ENCODE measurements around the gene TRMT2B.
"Not testable (repeated sequence)": the region's sequence is repeated elsewhere in the genome, so short reads cannot be mapped to it uniquely, and the experiment has no call there.

TRMT2B gene

DNA sequence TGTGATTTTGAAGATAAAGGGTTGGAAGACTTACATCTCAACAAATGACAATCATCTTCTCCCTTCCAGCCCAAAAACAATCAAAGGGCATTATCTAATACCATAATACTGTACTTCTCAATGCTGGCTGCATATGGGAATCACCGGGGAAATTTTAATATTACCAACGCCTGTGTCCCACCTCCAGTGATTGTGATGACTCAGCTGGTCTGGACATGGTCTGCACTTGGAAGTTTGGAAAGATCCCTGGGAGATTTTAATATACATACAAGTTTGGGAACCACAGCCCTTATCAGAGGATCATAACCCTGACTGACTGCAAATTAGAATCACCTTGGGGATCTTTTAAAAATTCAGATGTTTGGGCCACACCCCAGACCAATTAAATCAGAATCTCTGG lies 52.5 kb downstream of the TRMT2B start:
- no peak for DNase-seq

DNA sequence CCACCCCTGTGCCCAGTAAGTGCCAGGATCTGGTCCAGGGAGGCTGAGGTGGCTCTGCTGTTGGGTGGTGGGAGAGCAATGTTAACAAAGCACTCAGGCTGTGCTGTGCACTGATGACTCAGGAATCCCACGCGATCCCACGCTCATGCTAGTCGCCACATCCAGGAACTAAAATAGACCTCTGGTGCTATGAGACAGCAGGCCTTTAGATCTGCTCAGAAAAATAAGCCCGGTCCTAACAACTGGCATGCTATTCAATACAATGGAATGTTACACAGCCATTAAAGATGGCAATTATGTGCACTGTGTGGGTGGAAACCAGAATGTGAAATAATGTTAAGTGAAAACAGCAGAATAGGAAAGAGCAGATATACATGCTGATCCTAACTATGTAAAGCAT lies 56.4 kb downstream of the TRMT2B start:
- no peak for DNase-seq

DNA sequence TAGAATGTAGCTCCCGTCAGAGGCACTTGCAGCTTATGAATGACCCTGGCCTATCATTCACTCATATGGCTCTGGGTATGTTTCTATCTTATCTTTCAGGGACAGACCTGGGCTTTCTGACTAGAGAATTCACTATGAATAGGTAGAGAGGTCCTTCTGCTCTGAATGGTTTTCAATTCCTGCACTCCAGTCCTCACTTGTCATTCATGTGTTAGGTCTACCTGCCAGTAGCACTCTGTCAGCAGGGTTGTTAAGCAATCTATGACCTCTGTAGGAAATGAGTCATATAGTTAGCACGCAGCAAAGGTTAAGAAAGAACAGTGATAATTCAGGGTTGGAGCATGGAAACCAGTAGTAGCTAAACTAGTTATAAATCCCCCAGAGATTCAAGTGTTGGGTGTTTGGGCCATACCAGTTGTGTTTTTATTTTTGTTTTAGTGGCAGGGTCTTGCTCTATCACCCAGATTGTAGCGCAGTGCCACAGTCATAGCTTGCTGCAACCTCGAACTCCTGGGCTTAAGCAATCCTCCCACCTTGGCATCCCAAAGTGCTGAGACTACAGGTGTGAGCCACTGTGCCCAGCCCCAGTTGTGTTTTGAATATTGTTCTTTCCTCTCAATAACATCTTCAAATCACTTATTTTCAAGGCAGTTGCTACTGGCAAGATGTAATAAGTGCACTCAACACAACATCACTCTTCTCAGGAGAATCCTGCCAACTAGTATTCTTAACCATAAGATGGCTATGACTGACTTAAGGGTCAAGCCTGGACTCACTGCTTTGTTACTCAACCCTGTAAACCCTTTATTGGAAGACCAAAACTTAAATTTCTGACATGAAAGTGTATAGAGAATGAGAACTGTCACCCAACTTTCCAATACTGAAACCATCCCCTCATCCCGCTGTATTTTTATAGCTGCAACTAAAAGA lies 57.3 kb downstream of the TRMT2B start:
- no peak for DNase-seq

DNA sequence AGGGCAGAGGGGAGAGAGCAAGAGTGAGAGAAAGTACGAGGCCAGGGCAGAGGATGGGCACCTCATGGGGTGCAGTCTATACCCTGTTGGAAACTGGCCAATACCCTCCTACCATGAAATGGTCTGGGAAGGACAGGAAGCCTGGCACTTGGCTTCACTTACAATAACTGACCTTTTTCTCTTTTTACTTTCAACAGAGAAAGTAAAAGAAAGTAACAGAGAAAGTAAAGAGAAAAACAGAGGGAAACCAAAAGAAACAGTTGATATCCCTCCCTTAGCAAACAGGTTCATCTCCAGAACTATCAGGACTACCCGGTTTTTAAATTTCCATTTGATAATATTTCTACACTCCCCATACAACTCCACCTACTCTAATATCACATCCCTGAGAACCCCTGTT lies 61.8 kb downstream of the TRMT2B start:
- DNase-seq = no peak

DNA sequence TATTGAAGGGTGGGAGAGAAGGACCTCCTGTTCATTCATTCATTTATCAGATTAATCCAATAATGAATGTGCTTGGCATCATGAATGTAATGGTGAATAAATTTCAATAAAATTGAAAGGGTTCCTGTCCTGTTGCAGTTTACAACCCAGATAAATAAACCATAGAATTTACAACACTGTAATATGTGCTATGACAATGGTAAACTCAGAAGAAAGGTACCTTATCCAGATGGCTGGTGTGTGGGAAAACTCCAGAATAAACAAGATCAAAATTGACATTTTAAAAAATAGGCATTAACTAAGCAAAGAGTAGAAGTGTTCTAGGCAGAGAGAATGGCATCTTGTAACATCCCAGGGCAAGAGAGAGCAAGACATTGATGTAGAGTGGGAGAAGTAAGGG lies 67.1 kb downstream of the TRMT2B start:
- no peak for DNase-seq

DNA sequence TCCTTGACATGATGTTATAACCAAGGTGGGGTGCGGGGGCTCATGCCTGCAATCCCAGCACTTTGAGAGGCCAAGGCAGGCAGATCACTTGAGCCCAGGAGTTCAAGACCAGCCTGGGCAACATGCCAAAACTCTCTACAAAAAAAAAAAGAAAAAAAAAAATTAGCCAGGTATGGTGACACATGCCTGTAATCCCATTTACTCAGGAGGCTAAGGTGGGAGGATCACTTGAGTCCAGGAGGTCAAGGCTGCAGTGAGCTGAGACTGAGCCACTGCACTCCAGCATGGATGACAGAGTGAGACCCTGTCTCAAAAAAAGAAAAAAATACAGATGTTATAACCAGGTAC lies 70.4 kb downstream of the TRMT2B start:
- DNase-seq = not testable (repeated sequence)

DNA sequence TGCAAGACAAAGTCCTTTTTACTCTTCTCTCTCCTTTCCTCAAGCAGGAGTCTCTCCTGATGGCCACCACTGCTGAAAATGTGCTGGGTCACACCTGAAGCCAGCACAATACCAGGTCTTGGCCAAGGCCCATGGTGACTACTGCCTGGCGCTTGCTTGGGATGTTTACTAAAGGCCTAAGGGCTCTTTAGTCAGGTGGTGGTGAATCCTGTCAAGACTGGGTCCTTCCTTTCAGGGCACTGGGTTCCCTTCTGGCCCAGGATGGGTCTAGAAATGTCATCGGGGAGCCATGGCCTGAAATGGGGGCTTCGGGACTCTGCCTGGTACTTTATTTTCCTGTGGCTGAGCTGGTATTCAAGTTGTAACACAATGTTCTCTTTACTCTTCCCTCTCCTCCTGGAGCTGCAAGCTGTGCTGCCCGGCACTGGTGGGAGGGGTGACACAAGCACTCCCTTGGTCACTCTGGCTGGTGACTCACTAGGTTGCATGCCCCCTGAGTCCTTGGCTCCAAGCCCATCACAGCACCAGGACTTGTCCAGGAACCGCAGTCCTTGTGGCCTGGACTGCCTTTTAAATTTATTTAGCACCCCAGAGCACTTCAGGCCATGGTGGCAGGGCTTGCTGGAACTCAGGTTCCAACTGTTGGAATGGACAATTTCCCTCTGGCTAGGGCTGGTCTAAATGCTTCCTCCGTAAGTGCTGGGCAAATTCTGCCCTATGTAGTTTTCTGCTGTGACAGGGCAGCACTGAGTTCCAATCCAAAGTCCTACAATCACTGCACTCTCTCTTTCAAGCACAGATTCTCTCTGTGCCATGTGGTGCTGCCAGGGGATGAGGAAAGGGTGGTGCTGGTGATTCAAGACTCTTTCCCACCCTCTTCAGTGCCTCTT lies 71.1 kb downstream of the TRMT2B start:
- DNase-seq = no peak

DNA sequence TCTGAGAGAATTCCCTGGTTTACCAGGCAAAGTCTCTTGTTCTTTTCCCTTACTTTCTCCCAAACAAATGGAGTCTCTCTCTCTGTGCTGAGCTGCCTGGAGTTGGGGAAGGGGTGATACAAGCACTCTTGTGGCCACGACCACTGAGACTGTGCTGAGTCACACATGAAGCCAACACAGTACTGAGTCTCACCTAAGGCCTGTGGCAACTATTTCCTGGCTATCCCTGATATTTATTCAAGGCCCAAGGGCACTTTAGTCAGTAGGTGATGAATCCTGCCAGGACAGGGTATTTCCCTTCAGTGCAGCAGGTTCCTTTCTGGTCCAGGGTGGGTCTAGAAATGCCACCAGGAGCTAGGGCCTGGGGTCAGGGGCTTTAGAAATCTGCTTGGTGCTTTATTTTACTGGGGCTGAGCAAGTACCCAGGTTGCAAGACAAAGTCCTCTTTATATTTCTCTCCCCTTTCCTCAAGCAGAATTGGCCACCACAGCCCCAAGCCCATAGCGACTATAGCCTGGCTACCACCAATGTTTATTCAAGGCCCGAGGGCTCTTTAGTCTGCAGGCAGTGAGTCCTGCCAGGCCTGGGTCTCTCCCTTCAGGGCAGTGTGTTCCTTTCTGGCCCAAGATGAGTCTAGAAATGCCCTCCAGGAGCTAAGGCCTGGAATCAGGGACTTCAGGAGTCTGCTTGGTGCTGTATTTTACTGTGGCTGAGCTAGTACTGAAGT lies 71.9 kb downstream of the TRMT2B start:
- DNase-seq = no peak

DNA sequence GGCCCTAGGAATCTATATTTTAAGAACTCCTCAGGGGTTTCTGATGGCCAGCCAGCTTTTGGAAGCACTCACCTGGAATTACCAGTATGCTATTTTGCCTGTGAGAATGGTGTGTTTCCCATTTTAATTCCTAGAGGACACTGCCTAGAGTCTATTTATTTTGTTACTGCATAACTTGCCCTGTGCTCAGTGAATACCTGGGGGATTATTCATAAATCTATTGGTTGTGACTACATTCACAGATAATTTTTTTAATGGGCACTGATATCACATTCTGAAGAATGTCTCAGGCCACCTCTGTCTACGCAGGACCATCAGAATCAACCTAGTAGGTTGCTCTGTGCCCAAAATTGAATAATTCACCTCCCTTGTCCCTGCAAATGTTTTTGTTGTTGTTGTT lies 75.7 kb downstream of the TRMT2B start:
- DNase-seq = no peak

DNA sequence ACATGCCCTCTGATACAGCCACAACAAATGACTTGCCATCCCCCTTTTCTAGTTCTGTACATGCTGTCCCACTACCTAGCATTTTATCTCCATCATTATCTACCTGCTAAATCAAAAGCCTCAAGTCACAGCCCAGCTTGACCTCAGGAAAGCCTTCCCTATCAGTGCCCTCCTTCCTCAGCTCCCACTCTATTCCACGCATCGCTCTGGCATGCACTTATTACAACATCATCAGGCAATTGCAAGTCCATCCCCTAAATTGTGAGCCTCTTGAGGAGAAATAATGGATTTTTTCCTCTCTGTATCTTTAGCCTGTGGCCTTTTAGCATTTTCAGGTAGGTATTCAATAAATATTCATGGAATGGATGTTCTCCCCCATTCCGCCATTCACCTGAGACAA lies 76.7 kb downstream of the TRMT2B start:
- DNase-seq = no peak

DNA sequence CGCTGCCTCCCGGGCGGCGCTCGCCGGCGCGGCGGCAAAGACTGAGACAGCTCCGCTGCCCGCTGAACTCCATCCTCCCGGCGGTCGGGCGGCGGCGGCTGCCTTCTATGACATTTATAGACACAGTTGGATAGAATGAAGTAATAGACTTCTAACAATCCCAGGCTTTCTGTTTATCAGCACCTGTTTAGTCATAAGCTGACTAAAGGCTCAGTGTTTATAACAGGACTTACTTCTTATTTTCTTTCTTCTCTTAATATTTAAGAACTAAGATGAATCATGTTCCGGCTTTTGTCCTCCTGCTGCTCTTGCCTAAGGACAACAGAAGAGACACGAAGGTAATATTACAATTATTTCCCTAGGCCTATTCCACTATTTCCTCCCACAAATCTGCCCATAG lies 78.5 kb downstream of the TRMT2B start:
- no peak for DNase-seq

DNA sequence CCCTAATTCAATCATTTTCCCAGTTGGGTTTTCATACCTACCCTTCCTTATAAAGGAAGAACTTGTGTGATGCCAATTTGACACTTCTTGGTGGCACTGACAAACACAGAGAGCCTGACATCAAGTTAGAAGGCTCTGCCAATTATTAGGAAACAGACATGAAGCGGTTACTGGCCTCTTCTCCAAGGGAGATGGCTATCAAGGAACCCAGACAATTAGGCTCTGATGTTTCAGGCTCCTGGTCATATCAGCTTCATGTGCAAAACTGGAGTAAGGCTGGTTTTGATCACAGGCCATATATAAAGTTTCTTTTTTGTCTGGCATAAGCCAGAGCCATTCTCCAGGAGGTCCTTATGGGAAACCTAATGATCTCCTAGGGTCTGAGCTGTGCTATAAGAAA lies 82.0 kb downstream of the TRMT2B start:
- DNase-seq = no peak

DNA sequence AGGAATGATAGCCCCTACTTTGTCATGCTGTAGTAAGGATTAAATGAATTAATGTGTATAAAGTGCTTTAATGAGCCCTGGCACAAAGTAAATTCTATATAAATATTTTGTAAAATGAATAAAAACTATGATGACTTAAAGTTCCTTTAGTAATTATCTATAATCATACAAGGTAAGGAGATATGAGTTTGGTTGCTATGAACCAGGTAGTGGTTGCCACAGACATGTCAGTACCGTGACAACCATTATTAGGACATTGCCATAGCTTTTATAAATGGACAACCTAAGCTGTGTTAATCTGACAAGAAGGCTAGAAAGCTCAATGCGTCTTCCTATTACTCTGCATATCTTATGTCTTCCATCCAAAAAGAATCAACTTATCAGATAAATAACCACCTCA lies 82.5 kb downstream of the TRMT2B start, which contains the start of gene ARL13A:
TSS of gene ARL13A (plus strand) at position 301 of the 400 bp plus-strand sequence. CDS start 3,982 bp downstream, outside the sequence.
- no peak for DNase-seq

DNA sequence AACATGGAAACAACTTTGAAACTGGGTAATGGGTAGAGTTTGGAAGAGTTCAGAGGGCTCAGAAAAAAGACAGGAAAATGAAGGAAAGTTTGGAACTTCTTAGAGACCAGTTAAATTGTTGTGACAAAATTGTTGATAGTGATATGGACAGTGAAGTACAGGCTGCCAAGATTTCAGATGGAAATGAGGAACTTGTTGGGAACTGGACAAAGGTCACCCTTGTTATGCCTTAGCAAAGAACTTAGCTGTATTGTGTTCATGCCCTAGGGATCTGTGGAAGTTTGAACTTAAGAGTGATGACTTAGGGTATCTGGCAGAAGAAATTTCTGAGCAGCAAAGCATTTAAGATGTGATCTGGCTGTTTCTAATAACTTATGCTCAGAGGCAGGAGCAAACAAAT lies 87.5 kb downstream of the TRMT2B start:
- DNase-seq = no peak

DNA sequence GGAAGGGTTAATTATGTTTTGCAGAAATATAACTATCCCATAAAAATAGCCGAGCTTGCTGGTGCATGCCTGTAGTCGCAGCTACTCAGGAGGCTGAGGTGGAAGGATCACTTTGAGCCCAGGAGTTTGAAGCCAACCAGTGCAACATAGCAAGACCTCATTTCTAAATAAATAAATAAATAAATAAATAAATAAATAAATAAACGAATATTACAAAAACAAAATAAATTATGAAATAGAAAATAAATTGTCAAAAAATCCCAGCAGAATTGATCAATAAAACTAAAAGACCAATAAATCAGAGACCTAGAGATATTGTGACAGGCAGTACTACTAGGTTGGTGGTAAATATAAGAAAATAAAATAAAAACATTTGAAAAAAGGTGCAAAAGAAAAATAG lies 89.1 kb downstream of the TRMT2B start:
- no peak for DNase-seq
